ENCODE results near the gene TBC1D22A. TPM values are rescaled to one million over a fixed set of nuclear protein-coding genes. Genes with fewer than 3 reads are reported as not detected.
A peak's percentile ranks its signal among the peaks of the same experiment; 100 is the strongest.

Gene TBC1D22A
- total RNA-seq, 6 experiments from 2014 or later: 10.9 to 18.1 (median 14.0) TPM

GRCh38 chr22:46937185-46937584 is 174.7 kb downstream of the TBC1D22A start:
- intact Hi-C loops (cut with DNase I): loop anchor here in 1 of 2 donors (10.0 kb wide), 1 partner anchor 122 kb away; no protein-coding TSS in a partner anchor
- ATAC-seq: no peak
- Histone ChIP-seq H3K4me1 (peaks cover 0 to 35% (median 10%) of the 10 kb centered on the region in 4 donors), H3K27me3 (no peaks in the 10 kb centered on the region), H3K4me3 (no peak overlapping the region), H3K27ac (peak overlapping the region; percentile 53 to 98 (median 82)), H3K9me3 (no peaks in the 10 kb centered on the region), H3K36me3 (no peaks in the 10 kb centered on the region)
- 56% methylated on average over 8 of the region's 8 CpGs for WGBS (ENCODE audit: insufficient coverage, low coverage, low lambda C conversion rate, missing lambda C conversion rate)
- no peak for DNase-seq
- TF ChIP-seq CTCF (IDR thresholded peaks at IDR 0.05) (no peak), POLR2A (IDR thresholded peaks at IDR 0.05) (no peak)

- DNase-seq (no peak), ATAC-seq (no peak)
- Histone ChIP-seq H3K4me1 (peaks cover 0 to 35% (median 10%) of the 10 kb centered on the region in 4 donors), H3K9me3 (no peaks in the 10 kb centered on the region), H3K4me3 (no peak overlapping the region), H3K27me3 (no peaks in the 10 kb centered on the region), H3K36me3 (no peaks in the 10 kb centered on the region), H3K27ac (peak overlapping the region in 1 of 3 donors; percentile 98)
- intact Hi-C loops (cut with DNase I): loop anchor here in 1 of 2 donors (10.0 kb wide), 1 partner anchor 123 kb away; no protein-coding TSS in a partner anchor
- no peak for TF ChIP-seq POLR2A (IDR thresholded peaks at IDR 0.05)
- TF ChIP-seq CTCF (IDR thresholded peaks at IDR 0.05): no peak
- WGBS (ENCODE audit: insufficient coverage, low coverage, low lambda C conversion rate, missing lambda C conversion rate): 64% methylated on average over 7 of the region's 7 CpGs
Observed at GRCh38 chr22:46937939-46938338, 175.5 kb downstream of the TBC1D22A start.

GRCh38 chr22:46941968-46942798 is 179.7 kb downstream of the TBC1D22A start:
- 67% methylated on average over 21 of the region's 21 CpGs for WGBS (ENCODE audit: insufficient coverage, low coverage, low lambda C conversion rate, missing lambda C conversion rate)
- Histone ChIP-seq H3K36me3 (no peaks in the 10 kb centered on the region), H3K27ac (peak overlapping the region; percentile 38 to 55 (median 39)), H3K4me1 (peaks cover 0 to 11% (median under 1%) of the 10 kb centered on the region in 4 donors), H3K27me3 (no peaks in the 10 kb centered on the region), H3K9me3 (no peaks in the 10 kb centered on the region), H3K4me3 (no peak overlapping the region)
- peak; percentile 47 to 76 (median 69) for ATAC-seq
- peak in 1 of 3 donors; percentile 49 for DNase-seq
- no peak for TF ChIP-seq POLR2A (IDR thresholded peaks at IDR 0.05)
- intact Hi-C loops (cut with DNase I): no loop called here

GRCh38 chr22:46942799-46943785 is 180.6 kb downstream of the TBC1D22A start:
- no peaks in the 10 kb centered on the region for H3K27me3 ChIP-seq
- DNase-seq (peak in 1 of 3 donors; percentile 53), ATAC-seq (peak; percentile 62 to 85 (median 76))
- no peaks in the 10 kb centered on the region for H3K9me3 ChIP-seq
- no peak for TF ChIP-seq POLR2A (IDR thresholded peaks at IDR 0.05)
- TF ChIP-seq CTCF (IDR thresholded peaks at IDR 0.05): no peak
- no peaks in the 10 kb centered on the region for H3K36me3 ChIP-seq
- H3K4me1 ChIP-seq: peaks cover 0 to 2% (median 0%) of the 10 kb centered on the region in 4 donors
- no peak overlapping the region for H3K4me3 ChIP-seq
- 67% methylated on average over 18 of the region's 22 CpGs for WGBS (ENCODE audit: insufficient coverage, low coverage, low lambda C conversion rate, missing lambda C conversion rate)
- peak overlapping the region; percentile 38 to 55 (median 39) for H3K27ac ChIP-seq
- intact Hi-C loops (cut with DNase I): no loop called here

Measured in right lobe of liver (tissue), 6 donors.